Measurements from ENCODE around the gene MBD3L5.
"Not testable (repeated sequence)": the region's sequence is repeated elsewhere in the genome, so short reads cannot be mapped to it uniquely, and the experiment has no call there.

MBD3L5 gene

DNA sequence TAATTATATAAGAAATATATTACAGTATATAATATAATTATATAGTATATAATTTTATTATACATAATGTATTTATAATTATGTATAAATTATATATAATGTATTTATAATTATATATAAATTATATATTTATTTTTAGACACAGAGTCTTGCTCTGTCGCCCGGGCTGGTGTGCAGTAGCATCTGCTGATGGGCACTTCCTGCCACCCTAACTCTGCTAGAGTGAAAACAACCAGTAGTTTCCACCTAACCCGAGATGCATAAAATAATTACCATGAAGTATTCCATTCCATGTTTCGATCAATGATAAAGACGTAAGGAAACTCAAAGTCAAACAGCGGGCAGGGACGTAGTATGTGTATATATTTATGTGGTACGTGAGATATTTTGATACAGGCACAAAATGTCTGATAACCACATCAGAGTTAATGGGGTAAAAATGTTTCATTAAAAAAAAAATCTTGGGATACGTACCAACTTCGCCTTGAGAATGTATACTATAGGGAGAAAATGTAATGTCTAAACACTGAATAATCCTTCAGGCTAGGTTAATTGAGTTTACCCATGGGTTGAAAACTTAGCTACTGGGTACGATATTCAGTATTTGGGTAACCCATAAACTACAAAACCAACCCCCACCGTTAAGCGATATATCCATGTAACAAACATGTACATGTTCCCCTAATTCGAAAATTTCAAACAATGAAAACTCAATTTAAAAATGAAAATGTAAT, 24.4 kb downstream of the MBD3L5 start:
- DNase-seq = not testable (repeated sequence)

DNA sequence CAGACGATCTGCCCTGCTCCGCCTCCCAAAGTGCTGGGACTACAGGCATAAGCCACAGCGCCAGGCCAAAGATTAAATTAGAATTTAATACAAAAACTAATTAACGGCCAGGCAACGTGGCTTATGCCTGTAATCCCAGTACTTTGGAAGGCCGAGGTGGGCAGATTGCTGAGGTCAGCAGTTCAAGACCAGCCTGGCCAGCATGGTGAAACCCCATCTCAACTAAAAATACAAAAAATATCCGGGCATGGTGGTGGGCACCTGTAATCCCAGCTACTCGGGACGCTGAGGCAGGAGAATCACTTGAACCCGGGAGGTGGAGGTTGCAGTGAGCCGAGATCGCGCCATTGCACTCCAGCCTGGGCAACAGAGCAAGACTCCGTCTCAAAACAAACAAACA, 25.3 kb downstream of the MBD3L5 start:
- DNase-seq = not testable (repeated sequence)

DNA sequence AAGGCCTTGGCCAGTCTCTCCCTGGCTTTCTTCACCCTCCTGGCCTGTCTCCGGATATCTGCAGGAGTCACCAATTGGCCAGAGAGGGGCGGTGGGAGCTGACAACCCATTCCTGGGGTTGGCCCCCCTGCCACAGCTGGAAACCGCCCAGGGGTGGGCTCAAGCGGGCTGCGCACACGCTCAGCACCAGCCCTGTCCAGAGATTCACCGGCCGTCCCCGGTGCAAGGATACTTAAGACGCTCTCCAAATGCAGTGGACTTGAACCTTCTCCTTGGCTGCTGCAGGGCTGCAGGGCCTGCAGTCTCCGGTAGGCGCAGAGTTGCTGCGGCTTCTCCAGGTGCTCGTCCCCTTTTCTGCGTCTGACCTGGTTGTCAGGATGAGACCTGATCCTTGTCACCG, 26.0 kb downstream of the MBD3L5 start:
- not testable (repeated sequence) for DNase-seq

DNA sequence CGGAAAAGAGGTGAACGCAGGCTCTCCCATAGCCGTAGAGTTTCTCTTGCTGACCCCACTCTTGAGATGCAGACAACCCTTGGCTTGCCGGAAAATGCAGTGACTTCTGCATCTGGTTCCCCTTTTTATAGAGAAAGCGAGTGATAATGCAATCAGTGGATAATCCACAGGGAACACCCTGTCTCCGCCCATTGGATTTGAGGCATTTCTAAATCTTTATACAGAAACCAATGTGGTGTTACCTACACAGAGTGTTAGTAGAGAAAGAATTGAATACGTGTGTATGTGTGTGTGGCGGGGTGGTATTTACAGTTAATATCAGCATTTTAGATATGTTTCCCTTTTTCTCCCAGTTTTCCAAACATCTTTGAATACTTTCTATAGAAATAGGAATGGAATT, 28.2 kb downstream of the MBD3L5 start, which contains the start of gene MBD3L3:
MBD3L3 (minus strand) TSS at position 101 of the 400 bp plus-strand sequence; CDS start at position 30, 71 bp downstream.
- not testable (repeated sequence) for DNase-seq

DNA sequence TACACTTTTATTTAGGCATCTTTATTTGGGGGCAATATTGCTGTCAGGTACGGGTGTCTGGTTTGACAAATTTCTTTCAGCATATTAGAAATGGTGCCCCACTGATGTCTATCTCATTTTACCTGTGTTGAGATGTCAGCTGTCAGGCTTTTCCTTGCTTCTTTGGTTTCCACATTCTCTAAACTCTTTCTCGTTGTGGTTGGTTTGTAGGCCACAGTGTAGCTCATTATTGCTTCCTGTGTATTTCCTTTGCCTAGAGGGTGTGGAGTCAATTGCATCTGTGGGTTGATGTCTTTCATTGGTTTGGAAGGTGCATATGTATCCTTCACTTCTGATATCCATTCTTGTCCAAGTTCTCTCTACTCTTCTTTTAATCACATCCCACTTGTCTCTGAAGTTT, 29.6 kb downstream of the MBD3L5 start:
- not testable (repeated sequence) for DNase-seq

DNA sequence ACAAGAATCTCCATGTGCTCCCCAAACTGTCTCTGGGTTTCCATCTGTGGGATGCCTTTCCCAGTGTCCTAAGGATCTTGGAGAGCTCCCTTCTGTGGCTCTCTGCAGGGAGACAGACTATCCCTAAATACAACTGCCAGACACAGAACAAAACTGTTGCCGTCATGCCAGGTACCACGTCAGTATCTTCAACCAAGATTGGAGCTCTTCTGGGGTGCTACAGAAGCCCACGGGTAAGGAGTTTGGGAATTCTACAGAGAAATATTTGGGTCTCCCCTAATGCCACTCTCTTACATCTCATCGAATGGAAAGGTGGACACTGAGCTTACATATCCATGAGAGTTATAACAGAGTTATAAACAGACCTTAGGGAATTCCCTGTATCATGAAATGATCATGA, 33.0 kb downstream of the MBD3L5 start:
- no peak for DNase-seq

DNA sequence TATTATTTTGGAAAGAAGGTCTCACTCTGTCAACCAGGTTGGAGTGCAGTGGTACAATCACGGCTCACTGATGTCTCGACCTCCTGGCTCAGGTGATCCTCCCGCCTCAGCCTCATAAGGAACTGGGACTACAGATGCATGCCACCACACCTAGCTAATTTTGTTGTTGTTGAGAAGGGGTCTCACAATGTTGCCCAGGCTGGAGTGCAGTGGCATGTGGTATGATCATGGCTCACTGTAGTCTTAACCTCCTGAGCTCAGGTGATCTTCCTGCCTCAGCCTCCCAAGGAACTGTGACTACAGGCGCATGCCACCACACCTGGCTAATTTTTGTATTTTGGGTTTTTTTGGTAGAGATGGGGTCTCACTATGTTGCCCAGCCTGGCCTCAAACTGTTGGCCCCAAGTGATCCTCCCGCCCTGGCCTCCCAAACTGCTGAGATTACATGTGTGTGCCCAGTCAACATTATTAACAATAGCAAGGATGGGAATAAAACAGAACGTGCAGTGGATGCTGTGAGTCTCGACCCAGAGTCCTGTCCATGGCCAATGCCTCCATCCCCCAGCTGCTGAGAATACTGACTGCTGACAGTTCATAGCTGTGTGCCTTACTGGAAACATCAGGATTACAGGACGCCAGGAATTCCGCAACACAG, 33.5 kb downstream of the MBD3L5 start:
- DNase-seq = no peak

DNA sequence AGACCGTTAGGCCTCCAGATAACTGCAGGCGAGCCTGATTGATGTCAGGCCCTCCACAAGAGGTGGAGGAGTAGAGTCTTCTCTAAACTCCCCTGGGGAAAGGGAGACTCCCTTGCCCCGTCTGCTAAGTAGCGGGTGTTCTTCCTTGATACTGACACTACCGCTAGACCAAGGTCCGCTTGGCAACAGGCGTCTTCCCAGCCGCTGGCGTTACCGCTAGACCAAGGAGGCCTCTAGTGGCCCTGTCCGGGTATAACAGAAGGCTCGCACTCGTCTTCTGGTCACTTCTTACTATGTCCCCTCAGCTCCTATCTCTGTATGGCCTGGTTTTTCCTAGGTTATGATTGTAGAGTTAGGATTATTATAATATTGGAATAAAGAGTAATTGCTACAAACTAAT, 36.7 kb downstream of the MBD3L5 start:
- DNase-seq = not testable (repeated sequence)

DNA sequence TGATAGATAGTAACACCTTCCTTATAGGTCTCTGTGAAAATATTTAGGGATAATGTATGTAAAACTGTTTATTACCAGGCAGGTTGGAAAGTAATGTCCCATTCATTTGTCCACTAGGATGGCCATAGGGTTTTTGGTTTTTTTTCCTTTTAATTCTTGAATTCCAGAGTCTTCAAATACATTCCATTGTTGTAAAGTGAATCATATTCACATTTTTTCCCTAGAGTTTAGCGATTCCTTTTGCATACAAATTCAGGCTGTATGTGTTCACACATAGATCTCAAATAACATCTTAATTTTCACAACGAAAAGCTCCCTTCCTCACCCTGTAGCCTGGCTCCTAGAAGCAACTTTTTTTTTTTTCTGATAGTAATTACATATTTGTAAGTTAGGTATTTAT, 37.3 kb downstream of the MBD3L5 start:
- DNase-seq = no peak

DNA sequence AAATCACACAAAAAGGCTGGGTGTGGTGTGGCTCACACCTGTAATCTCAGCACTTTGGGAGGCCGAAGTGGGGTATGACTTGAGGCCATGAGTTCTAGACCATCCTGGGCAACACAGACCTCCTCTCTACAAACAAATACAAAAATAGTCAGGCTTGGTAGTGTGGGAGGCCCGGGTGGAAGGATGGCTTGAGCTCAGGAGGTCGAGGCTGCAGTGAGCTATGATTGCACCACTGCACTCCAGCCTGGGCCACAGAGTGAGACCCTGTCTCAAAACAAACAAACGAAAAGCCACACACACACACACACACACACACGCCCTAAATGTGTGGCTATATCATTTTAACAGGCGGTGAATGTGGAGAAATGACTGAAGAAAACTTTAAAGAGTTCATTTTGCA, 38.2 kb downstream of the MBD3L5 start:
- no peak for DNase-seq

DNA sequence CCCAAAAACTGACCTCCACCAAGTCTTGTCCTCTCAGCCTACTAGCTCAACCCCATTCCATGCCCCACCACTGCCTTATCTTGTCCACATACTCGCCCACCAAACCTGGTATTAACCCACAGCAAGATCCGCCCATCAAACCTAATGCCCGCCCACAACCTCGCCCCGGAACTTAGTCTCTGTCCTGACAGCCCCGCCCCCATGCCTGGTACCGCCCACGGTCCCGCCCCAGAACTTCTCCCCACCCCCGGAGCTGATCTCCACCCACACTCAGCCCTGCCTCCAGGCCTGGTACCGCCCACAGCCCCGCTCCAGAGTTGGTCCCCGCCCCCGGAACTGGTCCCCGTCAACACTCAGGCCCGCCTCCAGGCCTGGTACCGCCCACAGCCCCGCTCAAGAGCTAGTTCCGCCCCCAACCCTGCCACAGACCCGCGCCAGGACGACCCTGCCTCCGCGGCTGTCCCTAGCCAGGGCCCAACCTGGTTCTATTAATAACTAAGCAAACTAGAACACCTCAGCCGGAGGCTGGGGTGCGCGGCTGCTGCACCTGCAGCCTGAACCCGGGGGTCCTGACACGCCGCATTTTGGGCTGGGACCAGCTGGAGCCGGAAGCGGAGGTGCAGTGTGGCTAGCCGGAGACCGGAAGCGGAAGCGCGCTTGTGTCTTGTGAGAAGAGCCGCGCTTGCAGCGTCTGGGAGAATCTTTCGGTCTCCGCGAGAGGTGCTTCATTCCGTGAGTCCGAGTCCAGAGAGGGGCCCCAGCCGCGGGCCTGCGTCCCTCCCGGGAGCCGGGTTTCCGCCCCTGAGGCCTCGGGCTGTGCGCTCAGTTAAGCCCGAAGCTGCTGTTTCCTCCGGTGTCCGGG, 38.9 kb downstream of the MBD3L5 start, which contains the start of gene ZNF557:
ZNF557 (plus strand) TSS at position 662 of the 862 bp plus-strand sequence. CDS start 5,372 bp downstream, outside the sequence.
- peak; percentile 99 for DNase-seq

DNA sequence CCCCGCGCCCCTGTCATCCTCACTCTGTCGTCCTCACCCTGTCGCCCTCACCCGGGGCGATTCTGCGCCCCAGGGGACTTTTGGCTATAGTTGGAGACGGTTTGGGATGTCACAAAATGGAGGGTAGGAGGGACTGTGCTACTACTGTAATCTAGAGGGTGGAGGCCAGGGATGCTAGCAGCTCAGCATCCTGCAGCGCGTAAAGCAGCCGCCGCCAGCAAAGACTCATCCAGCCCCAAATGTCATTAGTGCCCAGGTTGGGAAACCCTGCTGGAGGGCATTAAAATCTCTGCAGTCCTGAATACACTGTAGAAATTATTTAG, 39.5 kb downstream of the MBD3L5 start:
- no peak for DNase-seq

DNA sequence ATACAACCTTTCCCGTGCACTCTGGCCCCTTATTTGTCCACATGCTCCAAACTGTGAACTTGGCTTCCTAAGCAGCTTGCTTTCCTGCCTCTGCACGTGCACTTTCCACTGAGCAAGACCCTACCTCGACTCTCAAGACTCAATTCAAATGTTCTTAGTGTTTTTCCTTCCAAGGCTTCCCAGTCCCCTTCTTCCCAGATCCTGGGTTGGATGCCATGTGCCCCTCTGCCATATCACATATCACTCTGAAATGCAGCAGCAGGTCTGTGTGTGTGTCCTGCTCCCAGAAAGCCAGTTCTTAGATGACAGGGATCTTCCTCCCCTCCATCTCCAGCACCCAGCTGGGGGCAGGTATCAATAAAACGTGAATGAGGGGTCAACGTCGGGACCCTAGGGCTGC, 42.2 kb downstream of the MBD3L5 start:
- DNase-seq = no peak

DNA sequence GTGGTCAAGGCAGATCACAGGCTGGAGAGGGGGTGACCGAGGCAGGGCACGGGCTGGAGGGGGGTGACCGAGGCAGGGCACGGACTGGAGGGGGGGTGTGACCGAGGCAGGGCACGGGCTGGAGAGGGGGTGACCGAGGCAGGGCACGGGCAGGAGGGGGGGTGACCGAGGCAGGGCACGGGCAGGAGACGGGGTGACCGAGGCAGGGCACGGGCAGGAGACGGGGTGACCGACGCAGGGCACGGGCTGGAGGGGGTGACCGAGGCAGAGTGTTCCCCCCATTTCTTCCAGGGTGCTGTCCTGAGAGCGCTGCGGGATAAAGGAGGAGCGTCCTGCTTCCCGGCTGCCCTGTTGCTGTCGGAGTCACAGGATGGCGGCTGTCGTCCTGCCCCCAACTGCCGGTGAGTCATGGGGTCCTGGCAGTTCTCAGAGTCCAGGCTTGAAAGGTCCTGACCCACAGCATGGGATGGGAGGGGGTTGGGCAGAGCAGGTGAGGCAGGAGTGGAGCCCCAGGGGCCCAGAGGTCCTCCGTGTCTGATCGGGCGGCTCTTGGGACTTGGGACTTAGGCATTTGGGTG, 44.4 kb downstream of the MBD3L5 start:
- no peak for DNase-seq

DNA sequence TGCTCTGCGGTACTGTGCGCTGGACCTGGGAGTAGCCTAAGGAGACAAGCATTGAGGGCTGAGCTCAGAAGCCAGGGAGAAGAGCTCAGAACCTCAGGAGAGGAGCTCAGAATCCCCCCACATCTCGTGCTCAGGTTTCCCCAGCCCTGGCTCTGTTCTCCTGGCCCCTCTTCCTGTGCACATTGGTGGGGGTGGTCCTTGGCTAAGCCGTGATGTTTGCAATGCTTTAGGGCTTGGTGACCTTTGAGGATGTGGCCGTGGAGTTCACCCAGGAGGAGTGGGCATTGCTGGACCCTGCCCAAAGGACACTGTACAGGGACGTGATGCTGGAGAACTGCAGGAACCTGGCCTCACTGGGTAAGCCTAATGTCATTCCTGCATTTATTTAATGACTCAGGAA, 45.8 kb downstream of the MBD3L5 start:
- DNase-seq = no peak

DNA sequence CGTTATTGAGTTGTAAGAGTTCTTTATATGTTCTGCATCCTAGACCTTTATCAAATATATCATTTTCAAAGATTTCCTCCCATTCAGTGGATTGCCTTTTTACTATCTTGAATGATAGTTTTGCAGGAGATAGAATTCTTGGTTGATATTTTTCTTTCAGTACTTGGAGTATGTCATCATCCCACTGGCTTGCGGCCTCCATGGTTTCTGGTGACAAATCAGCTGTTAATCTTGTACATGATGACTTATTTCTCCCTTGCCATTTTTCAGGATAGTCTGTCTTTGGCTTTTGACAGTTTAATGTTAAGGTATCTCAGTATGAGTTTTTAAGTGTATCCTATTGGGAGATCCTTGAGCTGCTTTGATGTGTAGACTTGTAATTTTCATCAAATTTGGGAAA, 47.6 kb downstream of the MBD3L5 start:
- DNase-seq = no peak

Data from activated CD4-positive, alpha-beta T cell treated with anti-CD3 and anti-CD28 coated beads, Interleukin-10, Interleukin-2, amounts not matched to agents 100 ng/mL and 50 ng/mL, durations not matched to agents 16 hours and 8 hours (primary cell).